ENCODE data around the gene NSMCE1. TPM values are rescaled to one million over a fixed set of nuclear protein-coding genes. Genes with fewer than 3 reads are reported as not detected.

NSMCE1 gene
- total RNA-seq, 1 experiment from 2014 or later, result 37.0 TPM

GRCh38 chr16:27223701-27224100 is 44.9 kb downstream of the NSMCE1 start:
- Histone ChIP-seq H3K36me3 (ENCODE audit: control insufficient read depth, insufficient read depth, low read length) (no peaks in the 10 kb centered on the region), H3K27me3 (replicated peaks; ENCODE audit: control insufficient read depth, insufficient read depth, low read length) (no peaks in the 10 kb centered on the region), H3K4me3 (ENCODE audit: low read depth, low read length) (no peak overlapping the region), H3K9me3 (no peaks in the 10 kb centered on the region), H3K4me1 (peaks cover 6% of the 10 kb centered on the region; the same call in 1 of the 2 replicates)
- DNase-seq, result no peak
- ChIA-PET POLR2A (no interaction called here), CTCF (no interaction called here)
- Mint-ChIP-seq H3K27me3 (ENCODE audit: insufficient read depth, unreplicated experiment) (no peaks in the 10 kb centered on the region), H3K36me3 (ENCODE audit: insufficient read depth, unreplicated experiment) (peaks cover 19% of the 10 kb centered on the region), H3K4me3 (ENCODE audit: unreplicated experiment) (no peak overlapping the region), H3K4me1 (ENCODE audit: low read depth, unreplicated experiment) (peaks cover 6% of the 10 kb centered on the region), H3K9me3 (ENCODE audit: unreplicated experiment) (no peaks in the 10 kb centered on the region), H3K27ac (ENCODE audit: unreplicated experiment) (no peak overlapping the region)
- TF ChIP-seq CTCF (IDR thresholded peaks at IDR 0.05; ENCODE audit: insufficient read depth in 1 of 2, low read depth in 1 of 2, low read length in 1 of 2, severe bottlenecking in 1 of 2, unreplicated experiment in 1 of 2), result no peak
- BruUV-seq (replicated peaks), result no TSS peak
- intact Hi-C loops (cut with micrococcal nuclease; ENCODE audit: unreplicated experiment), result no loop called here

- peaks cover 6% of the 10 kb centered on the region; the same call in 1 of the 2 replicates for H3K4me1 ChIP-seq
- CTCF ChIA-PET, result no interaction called here
- H3K27me3 ChIP-seq (replicated peaks; ENCODE audit: control insufficient read depth, insufficient read depth, low read length), result no peaks in the 10 kb centered on the region
- no peaks in the 10 kb centered on the region for H3K36me3 ChIP-seq (ENCODE audit: control insufficient read depth, insufficient read depth, low read length)
- no peak overlapping the region for H3K4me3 ChIP-seq (ENCODE audit: low read depth, low read length)
- H3K36me3 Mint-ChIP-seq (ENCODE audit: insufficient read depth, unreplicated experiment), result peaks cover 19% of the 10 kb centered on the region
- H3K9me3 Mint-ChIP-seq (ENCODE audit: unreplicated experiment), result no peaks in the 10 kb centered on the region
- POLR2A ChIA-PET, result no interaction called here
- intact Hi-C loops (cut with micrococcal nuclease; ENCODE audit: unreplicated experiment), result no loop called here
- no TSS peak for BruUV-seq (replicated peaks)
- H3K4me1 Mint-ChIP-seq (ENCODE audit: low read depth, unreplicated experiment), result peaks cover 6% of the 10 kb centered on the region
- no peak for TF ChIP-seq CTCF (IDR thresholded peaks at IDR 0.05; ENCODE audit: insufficient read depth in 1 of 2, low read depth in 1 of 2, low read length in 1 of 2, severe bottlenecking in 1 of 2, unreplicated experiment in 1 of 2)
- no peaks in the 10 kb centered on the region for H3K27me3 Mint-ChIP-seq (ENCODE audit: insufficient read depth, unreplicated experiment)
- no peak overlapping the region for H3K4me3 Mint-ChIP-seq (ENCODE audit: unreplicated experiment)
- H3K9me3 ChIP-seq, result no peaks in the 10 kb centered on the region
- DNase-seq, result no peak
- H3K27ac Mint-ChIP-seq (ENCODE audit: unreplicated experiment), result no peak overlapping the region
Measured at GRCh38 chr16:27223226-27223610, 45.4 kb downstream of the NSMCE1 start.

- peaks cover 6% of the 10 kb centered on the region for H3K4me1 Mint-ChIP-seq (ENCODE audit: low read depth, unreplicated experiment)
- ChIA-PET CTCF (no interaction called here), POLR2A (interaction anchor here (0.6 kb wide), 1 partner anchor 139 kb away, joined by 10 read pairs; no protein-coding TSS in a partner anchor)
- no peak overlapping the region for H3K27ac Mint-ChIP-seq (ENCODE audit: unreplicated experiment)
- no peaks in the 10 kb centered on the region for H3K9me3 Mint-ChIP-seq (ENCODE audit: unreplicated experiment)
- BruUV-seq (replicated peaks), result no TSS peak
- no peaks in the 10 kb centered on the region for H3K9me3 ChIP-seq
- no peak for TF ChIP-seq CTCF (IDR thresholded peaks at IDR 0.05; ENCODE audit: insufficient read depth in 1 of 2, low read depth in 1 of 2, low read length in 1 of 2, severe bottlenecking in 1 of 2, unreplicated experiment in 1 of 2)
- no peaks in the 10 kb centered on the region for H3K36me3 ChIP-seq (ENCODE audit: control insufficient read depth, insufficient read depth, low read length)
- no peaks in the 10 kb centered on the region for H3K27me3 ChIP-seq (replicated peaks; ENCODE audit: control insufficient read depth, insufficient read depth, low read length)
- no peak overlapping the region for H3K4me3 Mint-ChIP-seq (ENCODE audit: unreplicated experiment)
- peaks cover 6% of the 10 kb centered on the region; the same call in 1 of the 2 replicates for H3K4me1 ChIP-seq
- H3K4me3 ChIP-seq (ENCODE audit: low read depth, low read length), result no peak overlapping the region
- no peak for DNase-seq
- intact Hi-C loops (cut with micrococcal nuclease; ENCODE audit: unreplicated experiment), result no loop called here
- no peaks in the 10 kb centered on the region for H3K27me3 Mint-ChIP-seq (ENCODE audit: insufficient read depth, unreplicated experiment)
- peaks cover 19% of the 10 kb centered on the region for H3K36me3 Mint-ChIP-seq (ENCODE audit: insufficient read depth, unreplicated experiment)
Measured at GRCh38 chr16:27222249-27223225, 46.0 kb downstream of the NSMCE1 start.

All from Caco-2 (cell line).